ENCODE results near the gene CHMP2A. TPM values are rescaled to one million over a fixed set of nuclear protein-coding genes. Genes with fewer than 3 reads are reported as not detected.
A peak's percentile ranks its signal among the peaks of the same experiment; 100 is the strongest.

Gene CHMP2A
- total and polyA plus RNA-seq, 7 donors: 96.5 to 184 (median 126) TPM

DNA sequence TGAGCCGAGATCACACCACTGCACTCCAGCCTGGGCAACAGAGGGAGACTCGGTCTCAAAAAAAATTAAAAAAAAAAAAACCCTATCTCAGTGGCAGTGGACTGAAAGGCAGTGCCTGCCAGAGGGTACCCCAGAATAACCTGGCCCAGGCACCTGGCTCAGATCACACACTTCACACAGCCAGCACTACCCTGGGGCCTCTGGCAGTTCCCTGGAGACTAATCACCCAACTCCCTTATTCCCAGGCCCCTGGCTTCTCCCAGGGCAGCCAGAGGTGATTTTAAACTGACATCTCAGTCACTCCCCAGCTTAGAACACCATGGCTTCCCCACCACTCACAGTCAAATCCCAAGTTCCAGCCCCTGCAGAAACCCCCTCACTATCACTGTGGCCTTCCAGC is 39.6 kb downstream of the CHMP2A start:
- ATAC-seq: no peak
- intact Hi-C loops (cut with DNase I): no loop called here
- 90 to 94% (median 92%) methylated on average over 2 of the region's 2 CpGs for WGBS, 3 donors
- Histone ChIP-seq H3K9me3 (no peaks in the 10 kb centered on the region), H3K36me3 (ENCODE audit: insufficient read depth in 1 of 2, low read depth in 1 of 2) (peaks cover 0 to 20% of the 10 kb centered on the region in 2 donors), H3K4me1 (peaks cover 27% of the 10 kb centered on the region), H3K27ac (no peak overlapping the region), H3K4me3 (no peak overlapping the region), H3K27me3 (ENCODE audit: insufficient read depth in 3 of 3, low read length in 2 of 3) (no peaks in the 10 kb centered on the region)
- DNase-seq: no peak
- TF ChIP-seq, protein P1, sequence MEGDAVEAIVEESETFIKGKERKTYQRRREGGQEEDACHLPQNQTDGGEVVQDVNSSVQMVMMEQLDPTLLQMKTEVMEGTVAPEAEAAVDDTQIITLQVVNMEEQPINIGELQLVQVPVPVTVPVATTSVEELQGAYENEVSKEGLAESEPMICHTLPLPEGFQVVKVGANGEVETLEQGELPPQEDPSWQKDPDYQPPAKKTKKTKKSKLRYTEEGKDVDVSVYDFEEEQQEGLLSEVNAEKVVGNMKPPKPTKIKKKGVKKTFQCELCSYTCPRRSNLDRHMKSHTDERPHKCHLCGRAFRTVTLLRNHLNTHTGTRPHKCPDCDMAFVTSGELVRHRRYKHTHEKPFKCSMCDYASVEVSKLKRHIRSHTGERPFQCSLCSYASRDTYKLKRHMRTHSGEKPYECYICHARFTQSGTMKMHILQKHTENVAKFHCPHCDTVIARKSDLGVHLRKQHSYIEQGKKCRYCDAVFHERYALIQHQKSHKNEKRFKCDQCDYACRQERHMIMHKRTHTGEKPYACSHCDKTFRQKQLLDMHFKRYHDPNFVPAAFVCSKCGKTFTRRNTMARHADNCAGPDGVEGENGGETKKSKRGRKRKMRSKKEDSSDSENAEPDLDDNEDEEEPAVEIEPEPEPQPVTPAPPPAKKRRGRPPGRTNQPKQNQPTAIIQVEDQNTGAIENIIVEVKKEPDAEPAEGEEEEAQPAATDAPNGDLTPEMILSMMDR (IDR thresholded peaks at IDR 0.05): no peak

DNA sequence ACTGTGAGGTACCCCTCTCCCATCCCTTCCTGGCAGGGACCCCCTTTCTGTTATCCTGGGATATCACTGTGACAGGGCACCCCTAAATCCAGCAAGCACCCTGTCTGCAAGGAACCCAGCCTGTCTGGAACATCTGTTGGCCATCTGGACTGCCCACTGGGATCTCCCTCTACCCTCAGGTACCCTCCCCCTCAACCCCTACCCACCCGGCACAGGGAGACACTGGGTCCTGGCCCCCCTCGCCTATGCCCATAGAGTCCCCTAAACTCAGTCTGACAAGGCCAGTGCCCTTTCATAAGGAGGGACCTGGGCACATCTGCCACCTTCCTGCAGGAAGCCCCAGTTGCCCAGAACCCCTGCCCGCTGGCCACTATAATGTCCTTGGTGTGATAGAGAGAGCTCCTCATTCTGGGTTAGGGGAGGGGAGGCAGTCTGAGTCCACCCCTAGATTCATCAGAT is 40.3 kb downstream of the CHMP2A start:
- Histone ChIP-seq H3K36me3 (ENCODE audit: insufficient read depth in 1 of 2, low read depth in 1 of 2) (peaks cover 0 to 20% of the 10 kb centered on the region in 2 donors), H3K4me3 (peak overlapping the region; percentile 63), H3K27ac (peak overlapping the region; percentile 71), H3K9me3 (no peaks in the 10 kb centered on the region), H3K4me1 (peaks cover 26% of the 10 kb centered on the region), H3K27me3 (ENCODE audit: insufficient read depth in 3 of 3, low read length in 2 of 3) (no peaks in the 10 kb centered on the region)
- intact Hi-C loops (cut with DNase I): no loop called here
- TF ChIP-seq, protein P1 (IDR thresholded peaks at IDR 0.05): no peak
- ATAC-seq: no peak
- WGBS, 3 donors: 72 to 80% (median 72%) methylated on average over 3 of the region's 3 CpGs
- DNase-seq: no peak

DNA sequence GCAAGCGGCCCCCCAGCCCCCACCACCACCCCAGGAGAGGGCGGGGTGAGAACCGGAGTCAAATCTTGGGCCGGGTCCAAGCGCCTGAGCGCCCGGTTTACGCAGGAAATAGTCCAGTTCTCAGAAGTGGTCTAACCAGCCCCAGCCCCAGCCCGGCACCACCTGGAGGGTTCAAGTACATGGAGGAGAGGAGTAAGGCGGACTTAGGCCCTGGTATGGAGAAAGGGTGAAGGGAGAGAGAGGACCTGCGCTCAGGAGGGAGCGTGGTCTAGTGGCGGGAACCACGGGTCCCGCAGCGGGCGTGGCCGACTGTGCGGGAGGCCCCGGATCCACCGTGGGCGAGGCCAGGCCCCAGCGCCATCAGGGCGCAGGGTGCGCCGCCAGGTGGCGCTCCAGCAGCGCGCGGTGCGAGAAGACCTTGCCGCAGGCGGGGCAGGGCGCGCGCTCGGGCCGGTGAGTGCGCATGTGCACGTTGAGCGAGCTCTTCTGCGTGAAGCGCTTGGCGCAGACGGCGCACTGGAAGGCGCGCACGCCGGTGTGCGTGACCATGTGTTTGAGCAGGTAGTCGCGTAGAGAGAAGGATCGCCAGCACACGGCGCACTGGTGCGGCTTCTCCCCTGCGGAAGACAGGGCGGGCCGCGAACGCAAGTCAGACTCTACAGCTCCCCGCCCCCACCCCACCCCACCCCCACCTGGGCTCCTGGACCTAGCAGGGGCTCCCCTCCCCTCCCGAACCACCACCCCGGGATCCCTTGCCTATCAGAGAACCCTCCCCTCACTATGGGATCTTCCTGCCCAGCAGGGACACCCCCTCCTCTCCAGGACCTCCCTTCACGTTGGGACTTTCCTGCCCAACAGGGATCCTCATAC is 41.0 kb downstream of the CHMP2A start:
- H3K27me3 ChIP-seq (ENCODE audit: insufficient read depth in 3 of 3, low read length in 2 of 3): no peaks in the 10 kb centered on the region
- peaks cover 0 to 20% of the 10 kb centered on the region in 2 donors for H3K36me3 ChIP-seq (ENCODE audit: insufficient read depth in 1 of 2, low read depth in 1 of 2)
- peak overlapping the region; percentile 71 for H3K27ac ChIP-seq
- 26 to 31% (median 27%) methylated on average over 52 to 66 of the region's 66 CpGs for WGBS, 3 donors
- H3K4me1 ChIP-seq: peaks cover 26% of the 10 kb centered on the region
- ATAC-seq (peak; percentile 91 to 93 (median 92)), DNase-seq (peak; percentile 92 to 94)
- peak overlapping the region; percentile 63 for H3K4me3 ChIP-seq
- intact Hi-C loops (cut with DNase I): no loop called here
- TF ChIP-seq, protein P1 (IDR thresholded peaks at IDR 0.05): peak; percentile 89
- H3K9me3 ChIP-seq: no peaks in the 10 kb centered on the region

DNA sequence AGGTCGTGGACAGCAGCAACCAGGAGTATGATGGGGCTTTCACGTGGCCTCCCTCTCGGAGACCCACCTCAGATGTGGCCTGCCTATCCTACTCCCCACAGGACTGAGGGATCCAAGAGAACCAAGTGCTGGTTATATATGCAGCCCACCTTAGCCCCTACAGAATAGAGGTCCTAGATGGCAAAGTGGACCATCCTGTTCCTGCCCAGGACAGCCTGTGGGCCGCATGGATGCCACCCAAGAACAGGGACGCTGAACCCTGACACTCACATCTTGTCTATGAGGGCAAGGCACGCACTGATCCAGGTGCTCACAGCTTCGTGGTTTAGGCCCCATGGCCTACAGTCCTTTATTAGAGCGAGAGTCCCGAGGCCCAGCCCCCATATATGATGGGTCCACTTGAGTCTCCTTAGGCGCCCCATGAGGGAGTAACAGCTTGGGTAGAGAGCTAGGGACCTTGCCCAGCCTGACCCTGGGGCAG is 41.7 kb downstream of the CHMP2A start:
- DNase-seq (no peak), ATAC-seq (peak in 2 of 4 donors; percentile 1 to 11)
- H3K4me1 ChIP-seq: peaks cover 20% of the 10 kb centered on the region
- intact Hi-C loops (cut with DNase I): no loop called here
- peak overlapping the region; percentile 71 for H3K27ac ChIP-seq
- no peak overlapping the region for H3K4me3 ChIP-seq
- no peaks in the 10 kb centered on the region for H3K27me3 ChIP-seq (ENCODE audit: insufficient read depth in 3 of 3, low read length in 2 of 3)
- H3K9me3 ChIP-seq: no peaks in the 10 kb centered on the region
- TF ChIP-seq, protein P1 (IDR thresholded peaks at IDR 0.05): no peak
- WGBS, 3 donors: 79 to 89% (median 84%) methylated on average over 10 of the region's 10 CpGs
- H3K36me3 ChIP-seq (ENCODE audit: insufficient read depth in 1 of 2, low read depth in 1 of 2): peaks cover 0 to 20% of the 10 kb centered on the region in 2 donors
